Loucy (cell line): ENCODE measurements around the gene EIF5A.
A peak's percentile ranks its signal among the peaks of the same experiment; 100 is the strongest.

Experiments used
- H2AFZ ChIP-seq: fragments of 200-600 bp; sonication (generic); 2 replicates; pipeline ENCODE4 v1.6.0; 2016; ENCODE audit warnings: antibody characterized with exemption, mild to moderate bottlenecking, low read length, moderate library complexity
- H3F3A ChIP-seq: fragments of 200-600 bp; 2 replicates; pipeline ENCODE4 v1.6.0; 2016; ENCODE audit warnings: antibody characterized with exemption, low read depth, mild to moderate bottlenecking
- H3K27me3 ChIP-seq: fragments of 200-600 bp; sonication (generic); 2 replicates; pipeline ENCODE4 v1.6.1; 2014; ENCODE audit warnings: low read length, mild to moderate bottlenecking; ENCODE audit not compliant: insufficient read depth, poor library complexity, severe bottlenecking
- H3K36me3 ChIP-seq: fragments of 200-600 bp; sonication (generic); 2 replicates; pipeline ENCODE4 v1.6.1; 2016; ENCODE audit warnings: low read length; ENCODE audit not compliant: insufficient read depth
- H3K4me1 ChIP-seq: fragments of 200-600 bp; sonication (generic); 2 replicates; pipeline ENCODE4 v1.5.1; 2014; ENCODE audit warnings: low read length, mild to moderate bottlenecking; ENCODE audit not compliant: insufficient read depth, poor library complexity, severe bottlenecking
- H3K4me2 ChIP-seq: fragments of 200-600 bp; sonication (generic); 2 replicates; pipeline ENCODE4 v1.6.0; 2014; ENCODE audit warnings: antibody characterized with exemption, low read length, low read depth, mild to moderate bottlenecking; ENCODE audit not compliant: poor library complexity, severe bottlenecking
- H3K4me3 ChIP-seq: fragments of 200-600 bp; sonication (generic); 2 replicates; pipeline ENCODE4 v1.5.1; 2014; ENCODE audit warnings: low read length, mild to moderate bottlenecking, mixed read lengths; ENCODE audit not compliant: poor library complexity, severe bottlenecking
- H3K79me2 ChIP-seq: fragments of 200-600 bp; sonication (generic); 2 replicates; pipeline ENCODE4 v1.6.1; 2014; ENCODE audit warnings: low read length; ENCODE audit not compliant: insufficient read depth
- H3K9ac ChIP-seq: fragments of 200-600 bp; sonication (generic); 2 replicates; pipeline ENCODE4 v1.6.0; 2014; ENCODE audit warnings: mild to moderate bottlenecking, low read depth, low read length, moderate library complexity; ENCODE audit not compliant: poor library complexity, severe bottlenecking
- H3K9me2 ChIP-seq: fragments of 200-600 bp; sonication (generic); replicated peaks from 2 replicates; pipeline ENCODE4 v1.6.1; 2016; ENCODE audit warnings: low read depth, low read length, mixed read lengths
- H3K9me3 ChIP-seq: fragments of 200-600 bp; sonication (generic); 2 replicates; pipeline ENCODE4 v1.6.1; 2014; ENCODE audit warnings: mild to moderate bottlenecking, antibody characterized with exemption, low read length, low read depth; ENCODE audit not compliant: insufficient read depth
- H4K20me1 ChIP-seq: fragments of 200-600 bp; sonication (generic); 2 replicates; pipeline ENCODE4 v1.6.0; 2014; ENCODE audit warnings: antibody characterized with exemption, low read length, mild to moderate bottlenecking; ENCODE audit not compliant: insufficient read depth, poor library complexity, severe bottlenecking
- CTCF ChIP-seq: fragments of 200-600 bp; sonication (generic); conservative IDR thresholded peaks from 2 replicates; pipeline ENCODE4 v1.5.1; 2014; ENCODE audit warnings: mild to moderate bottlenecking, antibody characterized with exemption, low read length
- EZH2phosphoT487 ChIP-seq: fragments of 200-600 bp; IDR thresholded peaks from 2 replicates; pipeline ENCODE4 v1.6.1; 2018; ENCODE audit warnings: antibody characterized with exemption, mild to moderate bottlenecking, moderate library complexity, borderline replicate concordance

The EIF5A gene

GRCh38 chr17:7293816-7294613 is 13.4 kb upstream of the EIF5A start:
- Histone ChIP-seq H3K4me1 (peaks cover 7% of the 10 kb centered on the region), H3K36me3 (no peaks in the 10 kb centered on the region), H3K9me3 (no peaks in the 10 kb centered on the region), H2AFZ (no peak overlapping the region), H4K20me1 (no peaks in the 10 kb centered on the region), H3K4me2 (no peak overlapping the region), H3K9ac (no peak overlapping the region), H3K9me2 (no peaks in the 10 kb centered on the region), H3F3A (no peaks in the 10 kb centered on the region), H3K79me2 (no peaks in the 10 kb centered on the region), H3K4me3 (no peak overlapping the region), H3K27me3 (no peaks in the 10 kb centered on the region)
- no peak for TF ChIP-seq EZH2phosphoT487
- TF ChIP-seq CTCF = no peak

GRCh38 chr17:7294614-7295153 is 12.7 kb upstream of the EIF5A start, which contains the start of gene YBX2:
TSS of gene YBX2 (minus strand) at chr17:7294639. CDS start at chr17:7294500, 139 bp downstream.
- Histone ChIP-seq H3K9ac (no peak within 1 kb of the TSS), H3K9me2 (no peaks in the 10 kb centered on the region), H3K9me3 (no peaks in the 10 kb centered on the region), H3K4me3 (no peak within 1 kb of the TSS), H3K27me3 (no peaks in the 10 kb centered on the region), H3K4me1 (peaks cover 7% of the 10 kb centered on the region), H4K20me1 (no peaks in the 10 kb centered on the region), H3K79me2 (no peaks in the 10 kb centered on the region), H3K4me2 (no peak within 1 kb of the TSS), H3K36me3 (no peaks in the 10 kb centered on the region), H2AFZ (peak within 1 kb of the TSS; percentile 45; the same call in 1 of the 2 replicates), H3F3A (no peaks in the 10 kb centered on the region)
- no peak for TF ChIP-seq EZH2phosphoT487
- TF ChIP-seq CTCF = no peak

- H3K9ac ChIP-seq = no peak overlapping the region
- TF ChIP-seq CTCF (no peak), EZH2phosphoT487 (no peak)
- no peaks in the 10 kb centered on the region for H3K36me3 ChIP-seq
- peak overlapping the region; percentile 54 for H3K4me3 ChIP-seq
- no peaks in the 10 kb centered on the region for H3K9me2 ChIP-seq
- peak overlapping the region; percentile 66 for H3K4me2 ChIP-seq
- H3K79me2 ChIP-seq = no peaks in the 10 kb centered on the region
- peaks cover 7% of the 10 kb centered on the region for H3K4me1 ChIP-seq
- peak overlapping the region; percentile 45; the same call in 1 of the 2 replicates for H2AFZ ChIP-seq
- no peaks in the 10 kb centered on the region for H4K20me1 ChIP-seq
- H3F3A ChIP-seq = no peaks in the 10 kb centered on the region
- H3K27me3 ChIP-seq = no peaks in the 10 kb centered on the region
- H3K9me3 ChIP-seq = no peaks in the 10 kb centered on the region
These were observed 11.9 kb upstream of the EIF5A start for GRCh38 chr17:7295230-7296180.
